B cell (primary cell): ENCODE results near the gene MTCP1. TPM values are rescaled to one million over a fixed set of nuclear protein-coding genes. Genes with fewer than 3 reads are reported as not detected.

Experiments used
- ATAC-seq: fragments of 200-7000 bp; cut with Tn5 transposase; one replicate; pipeline ENCODE4 v1.10.0; 2021; ENCODE audit warnings: low read depth, mild to moderate bottlenecking, moderate number of reproducible peaks, moderate library complexity
- CTCF ChIA-PET: fragments of 350-600 bp; sonication (Branson Sonifier 250); formaldehyde crosslinking; loops from one replicate; lab custom pipeline; 2021; ENCODE audit warnings: antibody characterized with exemption, inconsistent platforms; lab: Charles Lee
- POLR2A ChIA-PET: fragments of 350-600 bp; sonication (Branson Sonifier 250); formaldehyde crosslinking; loops from one replicate; lab custom pipeline; 2021; ENCODE audit warnings: antibody characterized with exemption; lab: Charles Lee
- DNase-seq: peaks from one replicate; pipeline ENCODE4 v3.0.0; 2013
- H2AFZ ChIP-seq: 2 replicates; pipeline ENCODE4 v1.6.1; 2012; ENCODE audit warnings: mild to moderate bottlenecking, low read depth, low read length; ENCODE audit not compliant: insufficient read depth, poor library complexity, severe bottlenecking
- H3K27ac ChIP-seq, 2 donors: 1 replicate in 1 of 2; 2 replicates in 1 of 2; pipeline ENCODE4 v1.5.1; 2012 to 2013; ENCODE audit warnings: low read length in 2 of 2, mild to moderate bottlenecking in 2 of 2, moderate library complexity in 1 of 2
- H3K27me3 ChIP-seq, 4 experiments: fragments of 200-600 bp in 1 of 4; sonication (generic) in 1 of 4; replicated peaks in 1 of 4; 1 replicate in 2 of 4; 2 replicates in 2 of 4; pipeline versions ENCODE4 v1.6.1 to v1.7.0; 2013 to 2016; ENCODE audit warnings: low read length in 3 of 4, mild to moderate bottlenecking in 2 of 4, mixed read lengths in 1 of 4, moderate library complexity in 1 of 4; ENCODE audit not compliant: insufficient read depth in 4 of 4, control insufficient read depth in 3 of 4; ENCODE audit errors: control extremely low read depth in 1 of 4
- H3K36me3 ChIP-seq, 2 experiments: replicated peaks in 1 of 2; 1 replicate in 1 of 2; 2 replicates in 1 of 2; pipeline versions ENCODE4 v1.6.1 to v1.7.1; 2013; ENCODE audit warnings: low read length in 1 of 2; ENCODE audit not compliant: insufficient read depth in 2 of 2, control insufficient read depth in 1 of 2; ENCODE audit errors: control extremely low read depth in 1 of 2, extremely low read depth in 1 of 2
- H3K4me1 ChIP-seq, 2 donors: fragments of 200-600 bp in 1 of 2; sonication (generic) in 1 of 2; 1 replicate in 1 of 2; 2 replicates in 1 of 2; pipeline versions ENCODE4 v1.5.1 to v1.6.1; 2013 to 2017; ENCODE audit warnings: low read length in 2 of 2; ENCODE audit not compliant: control insufficient read depth in 2 of 2, insufficient read depth in 2 of 2
- H3K4me2 ChIP-seq: replicated peaks from 2 replicates; pipeline ENCODE3; 2012; ENCODE audit warnings: mild to moderate bottlenecking, low read depth, low read length; ENCODE audit not compliant: poor library complexity, severe bottlenecking
- H3K4me3 ChIP-seq, 5 experiments: fragments of 200-600 bp in 1 of 5; sonication (generic) in 1 of 5; 1 replicate in 3 of 5; 2 replicates in 2 of 5; pipeline versions ENCODE4 v1.5.1 to v1.7.0; 2011 to 2016; ENCODE audit warnings: low read length in 4 of 5, mild to moderate bottlenecking in 4 of 5, low read depth in 2 of 5, control low read depth in 1 of 5, moderate library complexity in 1 of 5; ENCODE audit not compliant: insufficient read depth in 1 of 5; ENCODE audit errors: control extremely low read depth in 1 of 5, extremely low read depth in 1 of 5
- H3K79me2 ChIP-seq: fragments of 200-600 bp; sonication (generic); one replicate; pipeline ENCODE4 v1.6.0; 2016; ENCODE audit warnings: low read length; ENCODE audit not compliant: control insufficient read depth, insufficient read depth
- H3K9ac ChIP-seq: fragments of 200-600 bp; sonication (generic); 2 replicates; pipeline ENCODE4 v1.6.1; 2017; ENCODE audit warnings: mild to moderate bottlenecking, low read length, moderate library complexity
- H3K9me3 ChIP-seq, 3 donors: one replicate each; pipeline versions ENCODE4 v1.6.1 to v1.7.1; 2013; ENCODE audit warnings: low read length in 2 of 3; ENCODE audit not compliant: control insufficient read depth in 2 of 3, insufficient read depth in 1 of 3; ENCODE audit errors: control extremely low read depth in 1 of 3
- H4K20me1 ChIP-seq: 2 replicates; pipeline ENCODE4 v1.6.0; 2012; ENCODE audit warnings: mild to moderate bottlenecking, low read length; ENCODE audit not compliant: insufficient read depth, control insufficient read depth, poor library complexity, severe bottlenecking
- H3K27ac Mint-ChIP-seq: one replicate; pipeline ENCODE4 v1.8.0; 2021; ENCODE audit warnings: mixed read lengths
- H3K27me3 Mint-ChIP-seq: one replicate; pipeline ENCODE4 v1.8.0; 2021; ENCODE audit warnings: mixed read lengths
- H3K4me1 Mint-ChIP-seq: one replicate; pipeline ENCODE4 v1.8.0; 2021; ENCODE audit warnings: mixed read lengths
- H3K4me3 Mint-ChIP-seq: one replicate; pipeline ENCODE4 v1.8.0; 2021; ENCODE audit warnings: mixed read lengths
- H3K9me3 Mint-ChIP-seq: one replicate; pipeline ENCODE4 v1.8.0; 2022; ENCODE audit warnings: mixed read lengths; ENCODE audit not compliant: insufficient read depth
- EZH2 ChIP-seq: IDR thresholded peaks from 2 replicates; pipeline ENCODE4 v1.6.1; 2012; ENCODE audit warnings: borderline replicate concordance, low read depth, mild to moderate bottlenecking, moderate library complexity, low read length; ENCODE audit not compliant: insufficient read depth, poor library complexity, severe bottlenecking
- WGBS: methylation state at CpG from one replicate; pipeline ENCODE4 v1.1.5; 2013; ENCODE audit warnings: missing lambda C conversion rate; ENCODE audit not compliant: insufficient coverage; 5-methylcytosine and 5-hydroxymethylcytosine counted together
- intact Hi-C: fragments of 100-400 bp; cut with micrococcal nuclease; formaldehyde crosslinking; loops from one replicate; pipeline ENCODE4 v1.10.0; 2022
- polyA plus RNA-seq: library from polyadenylated mRNA; depleted of rRNA; stranded (reverse); fragments of >200 nt; gene quantifications from 2 replicates; pipeline ENCODE4 v1.2.3, GENCODE V29; 2012
- total RNA-seq, 2 donors: library from RNA; stranded (reverse); fragments of 120-200 nt in 1 of 2; gene quantifications; 1 replicate in 1 of 2; 2 replicates in 1 of 2; pipeline versions ENCODE4 v1.2.3 to v1.2.4, GENCODE V29; 2013 to 2022
- TF ChIP-seq, protein P1 (sequence below): fragments of 200-600 bp; IDR thresholded peaks from one replicate; pipeline ENCODE4 v1.8.0; 2022; ENCODE audit warnings: antibody characterized with exemption, mild to moderate bottlenecking

Gene MTCP1
- total and polyA plus RNA-seq, 2 donors (not counting 1 experiment from before 2014, with no cell fraction given) = 2.9 to 20.3 TPM

DNA sequence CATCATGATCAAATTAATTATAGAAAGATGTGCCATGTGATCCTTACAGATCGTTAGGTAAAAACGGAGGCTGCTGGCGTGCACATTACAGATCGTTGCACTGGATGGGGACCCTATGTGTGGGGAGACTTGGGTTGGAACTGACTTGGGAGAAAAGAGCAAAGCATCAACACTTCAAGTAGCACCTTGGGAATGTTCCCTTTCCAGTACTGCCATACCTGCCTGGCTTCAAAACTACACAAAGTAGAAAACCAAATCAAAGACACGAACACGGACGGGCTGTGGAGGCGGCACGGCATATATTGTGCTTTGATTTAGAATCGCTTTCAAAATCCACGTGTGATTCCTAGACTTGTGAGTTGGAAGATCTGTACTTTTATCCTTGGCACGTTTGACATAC lies 898 bp downstream of the MTCP1 start:
- Histone ChIP-seq H3K4me2 (peak overlapping the region; percentile 70), H3K27ac (peak overlapping the region; percentile 88 to 89), H4K20me1 (no peaks in the 10 kb centered on the region), H2AFZ (peak overlapping the region; percentile 65), H3K27me3 (no peaks in the 10 kb centered on the region), H3K4me1 (peaks cover 17 to 34% of the 10 kb centered on the region in 2 donors), H3K79me2 (peaks cover 10% of the 10 kb centered on the region), H3K9me3 (no peaks in the 10 kb centered on the region), H3K36me3 (no peaks in the 10 kb centered on the region), H3K9ac (peak overlapping the region; percentile 78), H3K4me3 (peak overlapping the region in 4 of 5 experiments; percentile 70 to 81 (median 77))
- TF ChIP-seq EZH2 = no peak
- TF ChIP-seq, protein P1, sequence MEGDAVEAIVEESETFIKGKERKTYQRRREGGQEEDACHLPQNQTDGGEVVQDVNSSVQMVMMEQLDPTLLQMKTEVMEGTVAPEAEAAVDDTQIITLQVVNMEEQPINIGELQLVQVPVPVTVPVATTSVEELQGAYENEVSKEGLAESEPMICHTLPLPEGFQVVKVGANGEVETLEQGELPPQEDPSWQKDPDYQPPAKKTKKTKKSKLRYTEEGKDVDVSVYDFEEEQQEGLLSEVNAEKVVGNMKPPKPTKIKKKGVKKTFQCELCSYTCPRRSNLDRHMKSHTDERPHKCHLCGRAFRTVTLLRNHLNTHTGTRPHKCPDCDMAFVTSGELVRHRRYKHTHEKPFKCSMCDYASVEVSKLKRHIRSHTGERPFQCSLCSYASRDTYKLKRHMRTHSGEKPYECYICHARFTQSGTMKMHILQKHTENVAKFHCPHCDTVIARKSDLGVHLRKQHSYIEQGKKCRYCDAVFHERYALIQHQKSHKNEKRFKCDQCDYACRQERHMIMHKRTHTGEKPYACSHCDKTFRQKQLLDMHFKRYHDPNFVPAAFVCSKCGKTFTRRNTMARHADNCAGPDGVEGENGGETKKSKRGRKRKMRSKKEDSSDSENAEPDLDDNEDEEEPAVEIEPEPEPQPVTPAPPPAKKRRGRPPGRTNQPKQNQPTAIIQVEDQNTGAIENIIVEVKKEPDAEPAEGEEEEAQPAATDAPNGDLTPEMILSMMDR = no peak
- no CpG with 5 or more reads among the region's 12 CpGs for WGBS
- Mint-ChIP-seq H3K9me3 (no peaks in the 10 kb centered on the region), H3K4me3 (peak overlapping the region; percentile 85), H3K4me1 (peaks cover 43% of the 10 kb centered on the region), H3K27me3 (no peaks in the 10 kb centered on the region), H3K27ac (peak overlapping the region; percentile 64)
- POLR2A ChIA-PET = interaction anchor here (1.8 kb wide), 1 partner anchor 43 kb away, joined by 7 read pairs; the partner anchor contains the start of gene FUNDC2
- ATAC-seq (no peak), DNase-seq (peak; percentile 15)
- intact Hi-C loops = no loop called here
- CTCF ChIA-PET = interaction anchor here (0.9 to 1.8 kb wide), 2 partner anchors 13 to 43 kb away, joined by 6 read pairs; partner anchors contain the start of gene FUNDC2

- CTCF ChIA-PET = interaction anchor here (1.8 kb wide), 1 partner anchor 13 kb away, joined by 6 read pairs; no protein-coding TSS in a partner anchor
Measured at GRCh38 chrX:155069414-155069813, 1.5 kb downstream of the MTCP1 start.

More at GRCh38 chrX:155069414-155069813, 1.5 kb downstream of the MTCP1 start:
- Histone ChIP-seq H3K79me2 (peaks cover 9% of the 10 kb centered on the region), H3K4me3 (peak overlapping the region in 1 of 5 experiments; percentile 81), H4K20me1 (no peaks in the 10 kb centered on the region), H3K9me3 (no peaks in the 10 kb centered on the region), H3K4me1 (peaks cover 17 to 34% of the 10 kb centered on the region in 2 donors), H2AFZ (no peak overlapping the region), H3K36me3 (no peaks in the 10 kb centered on the region), H3K4me2 (peak overlapping the region; percentile 70), H3K9ac (no peak overlapping the region), H3K27me3 (no peaks in the 10 kb centered on the region), H3K27ac (no peak overlapping the region)
- no peak for DNase-seq
- TF ChIP-seq EZH2 = no peak
- TF ChIP-seq, protein P1 = no peak
- WGBS = no CpG with 5 or more reads among the region's 1 CpG
- POLR2A ChIA-PET = no interaction called here
- intact Hi-C loops = no loop called here
- Mint-ChIP-seq H3K9me3 (no peaks in the 10 kb centered on the region), H3K4me3 (peak overlapping the region; percentile 85), H3K4me1 (peaks cover 42% of the 10 kb centered on the region), H3K27ac (no peak overlapping the region), H3K27me3 (no peaks in the 10 kb centered on the region)
- ATAC-seq = no peak
